GM12872 (cell line): Measurements from ENCODE around the gene PSMG3.

Source experiments
- CTCF ChIP-seq: IDR thresholded peaks from 3 replicates; pipeline ENCODE4 v1.5.1; 2011; ENCODE audit warnings: low read depth, mild to moderate bottlenecking, low read length, moderate library complexity; ENCODE audit not compliant: insufficient read depth

The PSMG3 gene

GRCh38 chr7:1535100-1535458 is 34.8 kb downstream of the PSMG3 start:
- no peak for TF ChIP-seq CTCF

GRCh38 chr7:1534330-1535099 is 35.3 kb downstream of the PSMG3 start:
- no peak for TF ChIP-seq CTCF

GRCh38 chr7:1533547-1534329 is 36.1 kb downstream of the PSMG3 start:
- TF ChIP-seq CTCF = no peak

GRCh38 chr7:1533255-1533546 is 36.6 kb downstream of the PSMG3 start:
- TF ChIP-seq CTCF = no peak

- TF ChIP-seq CTCF = no peak
Measured at GRCh38 chr7:1532456-1533254, 37.2 kb downstream of the PSMG3 start.

GRCh38 chr7:1531979-1532455 is 37.8 kb downstream of the PSMG3 start:
- no peak for TF ChIP-seq CTCF
